Measurements from ENCODE around the gene IFI16.
A peak's percentile ranks its signal among the peaks of the same experiment; 100 is the strongest.
"Not testable (repeated sequence)": the region's sequence is repeated elsewhere in the genome, so short reads cannot be mapped to it uniquely, and the experiment has no call there.

IFI16 gene

GRCh38 chr1:159014003-159014571 lies 4.4 kb downstream of the IFI16 start:
- Mint-ChIP-seq H3K4me1 (peaks cover 31% of the 10 kb centered on the region), H3K27me3 (ENCODE audit: low read depth, poor library complexity) (no peaks in the 10 kb centered on the region), H3K36me3 (ENCODE audit: low read depth) (peaks cover 84% of the 10 kb centered on the region), H3K4me3 (no peak overlapping the region), H3K27ac (no peak overlapping the region), H3K9me3 (peaks cover 35% of the 10 kb centered on the region)
- no peak for DNase-seq
- TF ChIP-seq CTCF (IDR thresholded peaks at IDR 0.05): no peak

GRCh38 chr1:159014851-159015250 lies 5.1 kb downstream of the IFI16 start:
- no peak for DNase-seq
- H3K4me3 Mint-ChIP-seq: no peak overlapping the region
- H3K9me3 Mint-ChIP-seq: peaks cover 38% of the 10 kb centered on the region
- no peaks in the 10 kb centered on the region for H3K27me3 Mint-ChIP-seq (ENCODE audit: low read depth, poor library complexity)
- no peak overlapping the region for H3K27ac Mint-ChIP-seq
- peaks cover 89% of the 10 kb centered on the region for H3K36me3 Mint-ChIP-seq (ENCODE audit: low read depth)
- peaks cover 25% of the 10 kb centered on the region for H3K4me1 Mint-ChIP-seq
- no peak for TF ChIP-seq CTCF (IDR thresholded peaks at IDR 0.05)

- DNase-seq: no peak
- no peaks in the 10 kb centered on the region for H3K27me3 Mint-ChIP-seq (ENCODE audit: low read depth, poor library complexity)
- TF ChIP-seq CTCF (IDR thresholded peaks at IDR 0.05): no peak
- H3K36me3 Mint-ChIP-seq (ENCODE audit: low read depth): peaks cover 89% of the 10 kb centered on the region
- no peak overlapping the region for H3K27ac Mint-ChIP-seq
- peaks cover 43% of the 10 kb centered on the region for H3K9me3 Mint-ChIP-seq
- H3K4me3 Mint-ChIP-seq: no peak overlapping the region
- peaks cover 19% of the 10 kb centered on the region for H3K4me1 Mint-ChIP-seq
These were observed 5.8 kb downstream of the IFI16 start for GRCh38 chr1:159015440-159015909.

- Mint-ChIP-seq H3K4me1 (peaks cover 21% of the 10 kb centered on the region), H3K27ac (peak overlapping the region; percentile 64), H3K4me3 (no peak overlapping the region), H3K36me3 (ENCODE audit: low read depth) (peaks cover 100% of the 10 kb centered on the region), H3K9me3 (peaks cover 81% of the 10 kb centered on the region), H3K27me3 (ENCODE audit: low read depth, poor library complexity) (peaks cover 5% of the 10 kb centered on the region)
- DNase-seq: peak; percentile 10
- TF ChIP-seq CTCF (IDR thresholded peaks at IDR 0.05): no peak
These were observed 14.0 kb downstream of the IFI16 start for GRCh38 chr1:159023723-159024122.

- Mint-ChIP-seq H3K4me1 (peaks cover 21% of the 10 kb centered on the region), H3K27me3 (ENCODE audit: low read depth, poor library complexity) (peaks cover 5% of the 10 kb centered on the region), H3K9me3 (peaks cover 91% of the 10 kb centered on the region), H3K4me3 (no peak overlapping the region), H3K27ac (no peak overlapping the region), H3K36me3 (ENCODE audit: low read depth) (peaks cover 100% of the 10 kb centered on the region)
- no peak for TF ChIP-seq CTCF (IDR thresholded peaks at IDR 0.05)
- no peak for DNase-seq
These were observed 15.3 kb downstream of the IFI16 start for GRCh38 chr1:159025043-159025442.

- DNase-seq; H3K27ac Mint-ChIP-seq; H3K27me3 Mint-ChIP-seq (ENCODE audit: low read depth, poor library complexity); H3K4me3 Mint-ChIP-seq: not testable (repeated sequence)
- Mint-ChIP-seq H3K4me1 (peaks cover 33% of the 10 kb centered on the region), H3K36me3 (ENCODE audit: low read depth) (peaks cover 100% of the 10 kb centered on the region), H3K9me3 (peaks cover 93% of the 10 kb centered on the region)
These were observed 17.1 kb downstream of the IFI16 start for GRCh38 chr1:159026841-159027240.

All from nephron progenitor cell (in vitro differentiated cells).